K562 (cell line): ENCODE results near the gene GATA6.

Experiments
- CCNT2 ChIP-seq: IDR thresholded peaks from 2 replicates; pipeline ENCODE4 v1.6.1; 2011; ENCODE audit warnings: borderline replicate concordance, low read depth, mild to moderate bottlenecking, moderate library complexity, mixed read lengths, low read length; ENCODE audit not compliant: insufficient read length; ENCODE audit errors: extremely low read depth
- CTCF ChIP-seq, 3 experiments: IDR thresholded peaks in 2 of 3; conservative IDR thresholded peaks in 1 of 3; 2 replicates each; pipeline ENCODE4 v1.5.1; 2011 to 2012; ENCODE audit warnings: low read length in 3 of 3, mild to moderate bottlenecking in 3 of 3, control low read depth in 2 of 3, improper control_type of control experiment in 1 of 3, inconsistent platforms in 1 of 3, low read depth in 1 of 3, mixed read lengths in 1 of 3, moderate library complexity in 1 of 3; ENCODE audit not compliant: insufficient read depth in 2 of 3
- CUX1 ChIP-seq: fragments of 200-800 bp; sonication (Bioruptor generic); IDR thresholded peaks from 2 replicates; pipeline ENCODE4 v1.6.1; 2016; ENCODE audit warnings: missing genetic modification characterization, missing compliant biosample characterization
- LARP7 ChIP-seq: fragments of 450-650 bp; IDR thresholded peaks from 2 replicates; pipeline ENCODE4 v1.6.1; 2016
- NR3C1 ChIP-seq: sonication (generic); formaldehyde crosslinking; IDR thresholded peaks from 2 replicates; pipeline ENCODE4 v1.8.1; 2022; ENCODE audit warnings: missing genetic modification reagents
- ZNF121 ChIP-seq: sonication (generic); formaldehyde crosslinking; conservative IDR thresholded peaks from 2 replicates; pipeline ENCODE4 v1.8.0; 2022; ENCODE audit warnings: missing genetic modification reagents
- ZNF232 ChIP-seq: sonication (generic); formaldehyde crosslinking; IDR thresholded peaks from 2 replicates; pipeline ENCODE4 v1.8.0; 2022; ENCODE audit warnings: mild to moderate bottlenecking, missing genetic modification reagents
- TF ChIP-seq, protein P1 (sequence below): sonication (generic); formaldehyde crosslinking; IDR thresholded peaks from 2 replicates; pipeline ENCODE4 v1.8.1; 2022; ENCODE audit warnings: missing genetic modification reagents

- TF ChIP-seq CTCF (IDR thresholded peaks at IDR 0.05 in 2 of 3, conservative IDR thresholded peaks at IDR 0.05 in 1 of 3; ENCODE audit: insufficient read depth in 2 of 3, low read depth in 1 of 3, low read length in 3 of 3) (no peak), ZNF232 (CRISPR knock-in tag) (no peak), ZNF121 (CRISPR knock-in tag) (no peak), CCNT2 (no peak), LARP7 (no peak), NR3C1 (CRISPR knock-in tag) (no peak), CUX1 (CRISPR knock-in tag) (no peak)
- TF ChIP-seq, protein P1, sequence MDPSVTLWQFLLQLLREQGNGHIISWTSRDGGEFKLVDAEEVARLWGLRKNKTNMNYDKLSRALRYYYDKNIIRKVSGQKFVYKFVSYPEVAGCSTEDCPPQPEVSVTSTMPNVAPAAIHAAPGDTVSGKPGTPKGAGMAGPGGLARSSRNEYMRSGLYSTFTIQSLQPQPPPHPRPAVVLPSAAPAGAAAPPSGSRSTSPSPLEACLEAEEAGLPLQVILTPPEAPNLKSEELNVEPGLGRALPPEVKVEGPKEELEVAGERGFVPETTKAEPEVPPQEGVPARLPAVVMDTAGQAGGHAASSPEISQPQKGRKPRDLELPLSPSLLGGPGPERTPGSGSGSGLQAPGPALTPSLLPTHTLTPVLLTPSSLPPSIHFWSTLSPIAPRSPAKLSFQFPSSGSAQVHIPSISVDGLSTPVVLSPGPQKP (CRISPR knock-in tag), result no peak
These were observed 44.4 kb upstream of the GATA6 start for GRCh38 chr18:22124970-22125369.
